Measurements from ENCODE around the gene ABCB8. TPM values are rescaled to one million over a fixed set of nuclear protein-coding genes. Genes with fewer than 3 reads are reported as not detected.

ABCB8 gene
- polyA plus RNA-seq, 1 donor (not counting 4 experiments of a cell fraction or from before 2014, with no cell fraction given), result 15.5 TPM

GRCh38 chr7:150994141-150994837 lies 34.0 kb upstream of the ABCB8 start:
- no peak for FAIRE-seq

DNA sequence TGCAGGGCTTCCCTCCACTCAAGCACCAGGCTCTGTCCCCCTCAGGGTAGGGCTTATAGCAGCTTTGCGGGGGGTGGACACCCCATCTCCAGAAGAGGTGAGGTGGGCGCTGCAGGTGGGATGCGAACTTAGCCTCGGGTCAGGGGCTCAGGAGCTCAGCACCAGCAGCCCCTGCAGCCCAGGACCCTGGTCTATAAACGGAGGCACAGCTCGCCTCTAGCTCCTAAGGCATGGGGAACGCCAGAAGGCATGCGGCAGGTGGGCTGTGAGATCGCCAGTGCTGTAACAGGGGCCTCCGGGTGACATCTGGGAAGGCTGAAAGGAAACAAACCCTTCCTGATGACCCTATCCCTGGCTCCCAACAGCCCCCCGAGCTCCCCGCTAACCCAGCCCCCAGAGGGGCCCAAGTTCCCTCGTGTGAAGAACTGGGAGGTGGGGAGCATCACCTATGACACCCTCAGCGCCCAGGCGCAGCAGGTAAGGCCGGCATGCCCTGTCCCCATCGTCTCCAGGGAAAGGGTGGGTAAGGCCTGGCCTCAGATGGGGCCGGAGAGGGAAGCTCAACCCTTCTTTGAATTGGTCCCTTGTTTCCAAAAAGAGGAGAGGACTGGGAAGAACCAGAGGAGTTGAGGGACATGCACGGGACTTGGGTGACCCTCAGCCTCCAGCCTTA lies 33.3 kb upstream of the ABCB8 start:
- Histone ChIP-seq H3K4me2 (ENCODE audit: control insufficient read depth, extremely low read depth, insufficient read depth, low read depth, low read length) (no peak overlapping the region), H3K4me1 (ENCODE audit: control insufficient read depth, extremely low read depth, insufficient read depth, low read length) (no peaks in the 10 kb centered on the region), H3K4me3 (ENCODE audit: control insufficient read depth in 2 of 3, extremely low read depth in 1 of 3, insufficient read depth in 2 of 3, low read depth in 1 of 3, low read length in 3 of 3) (no peak overlapping the region), H3K9ac (ENCODE audit: control insufficient read depth, extremely low read depth, insufficient read depth, low read length) (no peak overlapping the region), H3K9me1 (ENCODE audit: control insufficient read depth, extremely low read depth, insufficient read depth, low read length) (no peaks in the 10 kb centered on the region), H2AFZ (ENCODE audit: control insufficient read depth, low read length) (no peak overlapping the region), H4K20me1 (ENCODE audit: control insufficient read depth, extremely low read depth, insufficient read depth, low read length) (no peaks in the 10 kb centered on the region), H3K9me3 (ENCODE audit: control insufficient read depth, low read depth, low read length) (peaks cover 9% of the 10 kb centered on the region), H3K79me2 (ENCODE audit: control insufficient read depth, insufficient read depth, low read length) (no peaks in the 10 kb centered on the region), H3K36me3 (ENCODE audit: control insufficient read depth in 2 of 2, extremely low read depth in 1 of 2, insufficient read depth in 2 of 2, low read length in 2 of 2) (no peaks in the 10 kb centered on the region), H3K27me3 (ENCODE audit: control insufficient read depth, extremely low read depth, insufficient read depth, low read length) (no peaks in the 10 kb centered on the region), H3K27ac (ENCODE audit: control insufficient read depth, insufficient read depth, low read length) (no peak overlapping the region)
- FAIRE-seq (no peak), DNase-seq (ENCODE audit: low read depth, low spot score) (no peak)
- dilution Hi-C loops (cut with MboI; ENCODE audit: extremely low pct_ligation_motif_present, low sequenced_read_pairs), result no loop called here
- no peak for TF ChIP-seq EZH2 (IDR thresholded peaks at IDR 0.05; ENCODE audit: low read length)
- TF ChIP-seq, protein P1, sequence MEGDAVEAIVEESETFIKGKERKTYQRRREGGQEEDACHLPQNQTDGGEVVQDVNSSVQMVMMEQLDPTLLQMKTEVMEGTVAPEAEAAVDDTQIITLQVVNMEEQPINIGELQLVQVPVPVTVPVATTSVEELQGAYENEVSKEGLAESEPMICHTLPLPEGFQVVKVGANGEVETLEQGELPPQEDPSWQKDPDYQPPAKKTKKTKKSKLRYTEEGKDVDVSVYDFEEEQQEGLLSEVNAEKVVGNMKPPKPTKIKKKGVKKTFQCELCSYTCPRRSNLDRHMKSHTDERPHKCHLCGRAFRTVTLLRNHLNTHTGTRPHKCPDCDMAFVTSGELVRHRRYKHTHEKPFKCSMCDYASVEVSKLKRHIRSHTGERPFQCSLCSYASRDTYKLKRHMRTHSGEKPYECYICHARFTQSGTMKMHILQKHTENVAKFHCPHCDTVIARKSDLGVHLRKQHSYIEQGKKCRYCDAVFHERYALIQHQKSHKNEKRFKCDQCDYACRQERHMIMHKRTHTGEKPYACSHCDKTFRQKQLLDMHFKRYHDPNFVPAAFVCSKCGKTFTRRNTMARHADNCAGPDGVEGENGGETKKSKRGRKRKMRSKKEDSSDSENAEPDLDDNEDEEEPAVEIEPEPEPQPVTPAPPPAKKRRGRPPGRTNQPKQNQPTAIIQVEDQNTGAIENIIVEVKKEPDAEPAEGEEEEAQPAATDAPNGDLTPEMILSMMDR (optimal IDR thresholded peaks at IDR 0.05 in 1 of 3, IDR thresholded peaks at IDR 0.05 in 1 of 3, conservative IDR thresholded peaks at IDR 0.05 in 1 of 3; ENCODE audit: extremely low read depth in 1 of 3, insufficient read depth in 2 of 3, low read length in 3 of 3), result no peak

More at GRCh38 chr7:150994141-150994837, 34.0 kb upstream of the ABCB8 start:
- no peaks in the 10 kb centered on the region for H3K27me3 ChIP-seq (ENCODE audit: control insufficient read depth, extremely low read depth, insufficient read depth, low read length)
- H3K27ac ChIP-seq (ENCODE audit: control insufficient read depth, insufficient read depth, low read length), result no peak overlapping the region
- H3K9me3 ChIP-seq (ENCODE audit: control insufficient read depth, low read depth, low read length), result peaks cover 12% of the 10 kb centered on the region
- H4K20me1 ChIP-seq (ENCODE audit: control insufficient read depth, extremely low read depth, insufficient read depth, low read length), result no peaks in the 10 kb centered on the region
- DNase-seq (ENCODE audit: low read depth, low spot score), result no peak
- no peaks in the 10 kb centered on the region for H3K4me1 ChIP-seq (ENCODE audit: control insufficient read depth, extremely low read depth, insufficient read depth, low read length)
- no peak overlapping the region for H3K9ac ChIP-seq (ENCODE audit: control insufficient read depth, extremely low read depth, insufficient read depth, low read length)
- TF ChIP-seq, protein P1 (optimal IDR thresholded peaks at IDR 0.05 in 1 of 3, IDR thresholded peaks at IDR 0.05 in 1 of 3, conservative IDR thresholded peaks at IDR 0.05 in 1 of 3; ENCODE audit: extremely low read depth in 1 of 3, insufficient read depth in 2 of 3, low read length in 3 of 3), result no peak
- no peak for TF ChIP-seq EZH2 (IDR thresholded peaks at IDR 0.05; ENCODE audit: low read length)
- dilution Hi-C loops (cut with MboI; ENCODE audit: extremely low pct_ligation_motif_present, low sequenced_read_pairs), result no loop called here
- no peak overlapping the region for H3K4me2 ChIP-seq (ENCODE audit: control insufficient read depth, extremely low read depth, insufficient read depth, low read depth, low read length)
- no peak overlapping the region for H2AFZ ChIP-seq (ENCODE audit: control insufficient read depth, low read length)
- H3K9me1 ChIP-seq (ENCODE audit: control insufficient read depth, extremely low read depth, insufficient read depth, low read length), result no peaks in the 10 kb centered on the region
- H3K79me2 ChIP-seq (ENCODE audit: control insufficient read depth, insufficient read depth, low read length), result no peaks in the 10 kb centered on the region
- no peaks in the 10 kb centered on the region for H3K36me3 ChIP-seq (ENCODE audit: control insufficient read depth in 2 of 2, extremely low read depth in 1 of 2, insufficient read depth in 2 of 2, low read length in 2 of 2)
- H3K4me3 ChIP-seq (ENCODE audit: control insufficient read depth in 2 of 3, extremely low read depth in 1 of 3, insufficient read depth in 2 of 3, low read depth in 1 of 3, low read length in 3 of 3), result no peak overlapping the region

All from keratinocyte (primary cell).